Measurements from ENCODE around the gene NUDT4. TPM values are rescaled to one million over a fixed set of nuclear protein-coding genes. Genes with fewer than 3 reads are reported as not detected.
"Not testable (repeated sequence)": the region's sequence is repeated elsewhere in the genome, so short reads cannot be mapped to it uniquely, and the experiment has no call there.

NUDT4 gene
- total and polyA plus RNA-seq, 4 experiments from 2014 or later = 39.3 to 49.6 (median 43.5) TPM

- no peaks in the 10 kb centered on the region for H3K9me3 ChIP-seq (ENCODE audit: control insufficient read depth in 1 of 2, low read length in 2 of 2)
- peak overlapping the region in 2 of 8 donors; percentile 29 to 31 for H3K4me3 Mint-ChIP-seq
These were observed 51.7 kb downstream of the NUDT4 start for GRCh38 chr12:93429448-93429847.

GRCh38 chr12:93429852-93430251, 52.1 kb downstream of the NUDT4 start:
- Mint-ChIP-seq H3K4me3 (peak overlapping the region in 4 of 8 donors; percentile 27 to 63 (median 44)), H3K9me3 (no peaks in the 10 kb centered on the region), H3K27ac (peak overlapping the region in 2 of 7 donors; percentile 2 to 54), H3K36me3 (no peaks in the 10 kb centered on the region), H3K4me1 (peaks cover 57 to 90% (median 72%) of the 10 kb centered on the region in 4 donors), H3K27me3 (no peaks in the 10 kb centered on the region)
- H3K4me1 ChIP-seq (ENCODE audit: insufficient read depth, low read length) = peaks cover 94% of the 10 kb centered on the region
- H3K36me3 ChIP-seq (ENCODE audit: insufficient read depth, low read length) = no peaks in the 10 kb centered on the region
- no peak overlapping the region for H3K27ac ChIP-seq (ENCODE audit: low read depth, low read length)
- H3K4me3 ChIP-seq (ENCODE audit: low read length in 2 of 2) = no peak overlapping the region
- CTCF ChIA-PET (ENCODE audit: partially characterized antibody) = interaction anchor here (0.7 to 3.4 kb wide), 3 partner anchors 8 to 442 kb away, joined by 3 to 30 read pairs (median 10); no protein-coding TSS in a partner anchor
- H3K9me3 ChIP-seq (ENCODE audit: control insufficient read depth in 1 of 2, low read length in 2 of 2) = no peaks in the 10 kb centered on the region
- H3K27me3 ChIP-seq (ENCODE audit: insufficient read depth, low read length) = no peaks in the 10 kb centered on the region
- DNase-seq = no peak
- POLR2A ChIA-PET (ENCODE audit: partially characterized antibody) = interaction anchor here (1.1 kb wide), 1 partner anchor 17 kb away, joined by 4 read pairs; no protein-coding TSS in a partner anchor
- intact Hi-C loops (cut with micrococcal nuclease) = no loop called here

More at GRCh38 chr12:93429448-93429847, 51.7 kb downstream of the NUDT4 start:
- peaks cover 95% of the 10 kb centered on the region for H3K4me1 ChIP-seq (ENCODE audit: insufficient read depth, low read length)
- intact Hi-C loops (cut with micrococcal nuclease) = no loop called here
- POLR2A ChIA-PET (ENCODE audit: partially characterized antibody) = interaction anchor here (1.1 kb wide), 1 partner anchor 17 kb away, joined by 4 read pairs; no protein-coding TSS in a partner anchor
- Mint-ChIP-seq H3K9me3 (no peaks in the 10 kb centered on the region), H3K4me1 (peaks cover 60 to 90% (median 75%) of the 10 kb centered on the region in 4 donors), H3K27ac (peak overlapping the region in 1 of 7 donors; percentile 53), H3K27me3 (no peaks in the 10 kb centered on the region), H3K36me3 (no peaks in the 10 kb centered on the region)
- H3K36me3 ChIP-seq (ENCODE audit: insufficient read depth, low read length) = no peaks in the 10 kb centered on the region
- no peaks in the 10 kb centered on the region for H3K27me3 ChIP-seq (ENCODE audit: insufficient read depth, low read length)
- no peak for DNase-seq
- no peak overlapping the region for H3K4me3 ChIP-seq (ENCODE audit: low read length in 2 of 2)
- no peak overlapping the region for H3K27ac ChIP-seq (ENCODE audit: low read depth, low read length)
- CTCF ChIA-PET (ENCODE audit: partially characterized antibody) = interaction anchor here (0.5 to 3.4 kb wide), 4 partner anchors 8 to 533 kb away, joined by 3 to 30 read pairs (median 6); no protein-coding TSS in a partner anchor

GRCh38 chr12:93430280-93430679, 52.6 kb downstream of the NUDT4 start:
- peak overlapping the region in 2 of 7 donors; percentile 2 to 54 for H3K27ac Mint-ChIP-seq
- peaks cover 94% of the 10 kb centered on the region for H3K4me1 ChIP-seq (ENCODE audit: insufficient read depth, low read length)
- H3K9me3 Mint-ChIP-seq = no peaks in the 10 kb centered on the region
- H3K9me3 ChIP-seq (ENCODE audit: control insufficient read depth in 1 of 2, low read length in 2 of 2) = no peaks in the 10 kb centered on the region
- POLR2A ChIA-PET (ENCODE audit: partially characterized antibody) = interaction anchor here (1.1 kb wide), 1 partner anchor 16 kb away, joined by 4 read pairs; no protein-coding TSS in a partner anchor
- H3K36me3 ChIP-seq (ENCODE audit: insufficient read depth, low read length) = no peaks in the 10 kb centered on the region
- H3K4me3 ChIP-seq (ENCODE audit: low read length in 2 of 2) = no peak overlapping the region
- H3K27ac ChIP-seq (ENCODE audit: low read depth, low read length) = no peak overlapping the region
- peak overlapping the region in 4 of 8 donors; percentile 18 to 63 (median 42) for H3K4me3 Mint-ChIP-seq
- no peaks in the 10 kb centered on the region for H3K27me3 Mint-ChIP-seq
- intact Hi-C loops (cut with micrococcal nuclease) = no loop called here
- H3K4me1 Mint-ChIP-seq = peaks cover 55 to 90% (median 71%) of the 10 kb centered on the region in 4 donors
- CTCF ChIA-PET (ENCODE audit: partially characterized antibody) = interaction anchor here (1.0 to 2.6 kb wide), 3 partner anchors 10 to 48 kb away, joined by 3 to 30 read pairs (median 14); no protein-coding TSS in a partner anchor
- H3K27me3 ChIP-seq (ENCODE audit: insufficient read depth, low read length) = no peaks in the 10 kb centered on the region
- no peaks in the 10 kb centered on the region for H3K36me3 Mint-ChIP-seq
- DNase-seq = no peak

GRCh38 chr12:93432031-93432430, 54.3 kb downstream of the NUDT4 start:
- H3K9me3 Mint-ChIP-seq; DNase-seq; intact Hi-C loops (cut with micrococcal nuclease); H3K36me3 Mint-ChIP-seq; H3K9me3 ChIP-seq (ENCODE audit: control insufficient read depth in 1 of 2, low read length in 2 of 2); H3K27me3 Mint-ChIP-seq; H3K4me3 ChIP-seq (ENCODE audit: low read length in 2 of 2); H3K36me3 ChIP-seq (ENCODE audit: insufficient read depth, low read length); H3K27me3 ChIP-seq (ENCODE audit: insufficient read depth, low read length); H3K27ac ChIP-seq (ENCODE audit: low read depth, low read length): not testable (repeated sequence)
- peak overlapping the region in 5 of 8 donors; percentile 31 to 55 (median 34) for H3K4me3 Mint-ChIP-seq
- ChIA-PET POLR2A (ENCODE audit: partially characterized antibody) (interaction anchor here (1.0 kb wide), 1 partner anchor 12 kb away, joined by 3 read pairs; no protein-coding TSS in a partner anchor), CTCF (ENCODE audit: partially characterized antibody) (interaction anchor here (1.6 to 2.0 kb wide), 2 partner anchors 12 to 670 kb away, joined by 7 to 14 read pairs; no protein-coding TSS in a partner anchor)
- H3K27ac Mint-ChIP-seq = peak overlapping the region in 1 of 7 donors; percentile 38
- peaks cover 50 to 89% (median 68%) of the 10 kb centered on the region in 4 donors for H3K4me1 Mint-ChIP-seq
- peaks cover 94% of the 10 kb centered on the region for H3K4me1 ChIP-seq (ENCODE audit: insufficient read depth, low read length)

- Mint-ChIP-seq H3K9me3 (no peaks in the 10 kb centered on the region), H3K27ac (no peak overlapping the region), H3K27me3 (no peaks in the 10 kb centered on the region), H3K4me1 (peaks cover 59 to 92% (median 74%) of the 10 kb centered on the region in 4 donors), H3K4me3 (peak overlapping the region in 2 of 8 donors; percentile 34 to 55), H3K36me3 (no peaks in the 10 kb centered on the region)
- no peaks in the 10 kb centered on the region for H3K9me3 ChIP-seq (ENCODE audit: control insufficient read depth in 1 of 2, low read length in 2 of 2)
- H3K4me1 ChIP-seq (ENCODE audit: insufficient read depth, low read length) = peaks cover 94% of the 10 kb centered on the region
- DNase-seq = no peak
- H3K27ac ChIP-seq (ENCODE audit: low read depth, low read length) = no peak overlapping the region
- H3K27me3 ChIP-seq (ENCODE audit: insufficient read depth, low read length) = no peaks in the 10 kb centered on the region
- H3K36me3 ChIP-seq (ENCODE audit: insufficient read depth, low read length) = no peaks in the 10 kb centered on the region
- no peak overlapping the region for H3K4me3 ChIP-seq (ENCODE audit: low read length in 2 of 2)
- intact Hi-C loops (cut with micrococcal nuclease) = no loop called here
- ChIA-PET CTCF (ENCODE audit: partially characterized antibody) (interaction anchor here (0.5 to 7.7 kb wide), 3 partner anchors 13 to 37 kb away, joined by 3 to 75 read pairs (median 4); no protein-coding TSS in a partner anchor), POLR2A (ENCODE audit: partially characterized antibody) (no interaction called here)
These were observed 56.6 kb downstream of the NUDT4 start for GRCh38 chr12:93434256-93434865.

GRCh38 chr12:93438266-93439050, 60.7 kb downstream of the NUDT4 start:
- Mint-ChIP-seq H3K36me3 (peaks cover 0 to 8% of the 10 kb centered on the region in 2 donors), H3K9me3 (peaks cover 0 to 3% (median 0%) of the 10 kb centered on the region in 8 donors), H3K4me1 (peaks cover 49 to 82% (median 68%) of the 10 kb centered on the region in 4 donors), H3K27me3 (no peaks in the 10 kb centered on the region), H3K27ac (peak overlapping the region; percentile 21 to 94 (median 52)), H3K4me3 (peak overlapping the region; percentile 1 to 95 (median 79))
- no peak for DNase-seq
- POLR2A ChIA-PET (ENCODE audit: partially characterized antibody) = interaction anchor here (0.8 to 3.0 kb wide), 3 partner anchors 14 to 58 kb away, joined by 3 to 10 read pairs (median 3); no protein-coding TSS in a partner anchor
- Histone ChIP-seq H3K36me3 (ENCODE audit: insufficient read depth, low read length) (no peaks in the 10 kb centered on the region), H3K27ac (ENCODE audit: low read depth, low read length) (no peak overlapping the region), H3K4me1 (ENCODE audit: insufficient read depth, low read length) (peaks cover 81% of the 10 kb centered on the region), H3K9me3 (ENCODE audit: control insufficient read depth in 1 of 2, low read length in 2 of 2) (no peaks in the 10 kb centered on the region), H3K27me3 (ENCODE audit: insufficient read depth, low read length) (no peaks in the 10 kb centered on the region), H3K4me3 (ENCODE audit: low read length in 2 of 2) (peak overlapping the region in 1 of 2 donors; percentile 4)
- intact Hi-C loops (cut with micrococcal nuclease) = no loop called here
- CTCF ChIA-PET (ENCODE audit: partially characterized antibody) = interaction anchor here (0.8 to 7.7 kb wide), 4 partner anchors 10 to 663 kb away, joined by 3 to 75 read pairs (median 6); partner anchors contain the start of gene MRPL42

All from CD4-positive, alpha-beta memory T cell (primary cell).